Natural killer cell treated with Interleukin-12 subunit alpha and Interleukin-12 subunit beta and Interleukin-15 and Interleukin-18, amount 100 ng/mL, for 72 hours (primary cell): ENCODE measurements around the gene TBX4. TPM values are rescaled to one million over a fixed set of nuclear protein-coding genes. Genes with fewer than 3 reads are reported as not detected.
"Not testable (repeated sequence)": the region's sequence is repeated elsewhere in the genome, so short reads cannot be mapped to it uniquely, and the experiment has no call there.

Experiments
- ATAC-seq, 2 donors: fragments of 150-1000 bp; cut with Tn5 transposase in 1 of 2; sonication (Bioruptor Pico), chemical (Tn5 transposase) in 1 of 2; 2 replicates each; pipeline ENCODE4 v1.10.0; 2021
- DNase-seq: peaks from one replicate; pipeline ENCODE4 v3.0.0; 2022; ENCODE audit warnings: low spot score
- H3K27ac Mint-ChIP-seq, 2 donors: 1 replicate in 1 of 2; 2 replicates in 1 of 2; pipeline ENCODE4 v1.8.0; 2022; ENCODE audit warnings: mixed read lengths in 2 of 2, mild to moderate bottlenecking in 1 of 2, moderate library complexity in 1 of 2
- H3K27me3 Mint-ChIP-seq, 2 donors: 1 replicate in 1 of 2; 2 replicates in 1 of 2; pipeline ENCODE4 v1.8.0; 2022; ENCODE audit warnings: mixed read lengths in 2 of 2
- H3K36me3 Mint-ChIP-seq: one replicate; pipeline ENCODE4 v1.8.0; 2022; ENCODE audit warnings: mixed read lengths
- H3K4me1 Mint-ChIP-seq, 2 donors: 1 replicate in 1 of 2; 2 replicates in 1 of 2; pipeline ENCODE4 v1.8.0; 2022; ENCODE audit warnings: low read depth in 2 of 2, mixed read lengths in 2 of 2, mild to moderate bottlenecking in 1 of 2
- H3K4me3 Mint-ChIP-seq: one replicate; pipeline ENCODE4 v1.8.0; 2022; ENCODE audit warnings: mixed read lengths
- H3K9me3 Mint-ChIP-seq: 2 replicates; pipeline ENCODE4 v1.8.0; 2022; ENCODE audit warnings: mixed read lengths
- total RNA-seq, 2 donors: library from RNA; stranded (reverse); gene quantifications; one replicate each; pipeline ENCODE4 v1.2.3, GENCODE V29; 2022

Gene TBX4
- total RNA-seq, 2 donors from 2014 or later: not detected

GRCh38 chr17:61514491-61514890 is 62.3 kb downstream of the TBX4 start:
- H3K9me3 Mint-ChIP-seq: no peaks in the 10 kb centered on the region
- H3K27ac Mint-ChIP-seq: no peak overlapping the region
- H3K4me3 Mint-ChIP-seq: no peak overlapping the region
- no peak for DNase-seq
- H3K27me3 Mint-ChIP-seq: peaks cover 19 to 20% of the 10 kb centered on the region in 2 donors
- no peak for ATAC-seq
- H3K4me1 Mint-ChIP-seq: no peaks in the 10 kb centered on the region
- no peaks in the 10 kb centered on the region for H3K36me3 Mint-ChIP-seq

DNA sequence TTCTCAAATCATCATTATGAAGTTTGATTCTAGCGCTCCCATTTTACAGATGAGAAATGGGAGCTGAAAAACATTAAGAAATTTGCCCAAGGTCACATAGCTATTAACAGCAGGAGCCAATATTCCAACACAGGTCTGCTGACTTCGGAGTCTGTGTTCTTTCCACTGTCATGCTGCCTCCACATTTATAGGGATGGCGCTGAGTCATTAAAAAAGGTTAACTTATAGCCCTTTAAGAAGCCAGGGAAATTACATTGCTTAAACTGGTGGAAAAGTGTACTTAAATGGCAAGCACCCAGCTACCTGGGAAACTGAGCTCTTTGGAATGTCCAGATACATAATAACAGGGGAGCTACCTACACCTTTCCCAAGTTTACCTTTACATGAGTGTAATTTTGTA is 65.0 kb downstream of the TBX4 start:
- no peak for DNase-seq
- ATAC-seq: no peak
- Mint-ChIP-seq H3K9me3 (no peaks in the 10 kb centered on the region), H3K27ac (no peak overlapping the region), H3K36me3 (no peaks in the 10 kb centered on the region), H3K4me3 (no peak overlapping the region), H3K27me3 (peaks cover 30 to 31% of the 10 kb centered on the region in 2 donors), H3K4me1 (no peaks in the 10 kb centered on the region)

DNA sequence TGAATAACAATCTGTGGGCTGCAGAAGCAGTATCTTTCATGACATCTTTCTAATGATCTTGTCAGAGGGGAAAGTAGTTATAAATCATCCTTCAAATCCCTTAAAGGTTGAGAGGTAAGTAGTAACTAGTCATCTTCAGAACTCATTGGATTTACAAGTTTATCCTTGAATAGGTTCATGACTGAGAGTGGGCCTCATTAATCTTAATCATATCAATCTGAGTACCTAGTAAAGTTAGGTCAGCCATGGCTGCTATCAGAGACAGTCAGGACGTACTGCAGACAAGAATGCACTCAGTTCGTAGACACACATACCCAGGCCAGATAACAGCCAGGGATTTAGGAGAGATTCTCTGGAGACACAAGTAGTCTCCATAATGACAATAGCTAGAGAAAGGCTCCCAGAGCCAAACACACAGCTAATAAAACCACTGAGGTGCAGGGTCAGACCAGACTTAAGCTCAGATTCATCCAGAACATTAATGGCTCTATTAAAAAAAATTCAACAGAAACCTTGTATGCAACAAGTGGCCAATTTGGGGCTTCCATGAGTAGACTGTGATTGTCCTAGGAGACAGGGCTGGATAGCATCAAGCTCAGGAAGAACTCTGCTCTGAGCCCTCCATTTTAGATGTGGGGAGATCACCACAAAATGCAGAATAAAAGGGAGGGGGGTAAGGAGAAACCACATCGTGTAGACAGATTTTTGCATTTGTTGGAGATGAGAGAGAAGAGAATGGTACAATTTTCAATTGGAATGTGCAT is 65.8 kb downstream of the TBX4 start:
- Mint-ChIP-seq H3K9me3 (no peaks in the 10 kb centered on the region), H3K4me1 (no peaks in the 10 kb centered on the region), H3K36me3 (no peaks in the 10 kb centered on the region), H3K4me3 (no peak overlapping the region), H3K27me3 (peaks cover 27 to 38% of the 10 kb centered on the region in 2 donors), H3K27ac (no peak overlapping the region)
- ATAC-seq: no peak
- DNase-seq: no peak

DNA sequence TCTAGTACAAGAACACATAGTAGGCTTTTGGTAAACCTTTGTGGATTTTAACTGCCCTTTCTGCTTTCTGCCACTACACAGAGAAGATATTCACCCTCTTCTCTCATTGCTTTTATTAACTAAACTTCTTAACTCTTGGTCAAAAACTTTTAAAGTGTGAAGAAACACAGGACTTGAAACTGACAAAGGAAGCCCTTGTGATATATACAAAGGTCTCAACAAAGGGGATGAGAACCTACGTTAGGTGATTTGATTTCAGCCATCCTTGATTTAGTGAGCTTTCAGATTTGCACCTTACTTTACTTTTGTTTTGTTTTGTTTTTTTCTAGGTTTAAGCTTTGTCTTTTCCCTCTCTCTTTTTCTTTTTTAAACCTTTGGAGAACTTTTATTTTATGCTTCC is 66.9 kb downstream of the TBX4 start:
- no peaks in the 10 kb centered on the region for H3K9me3 Mint-ChIP-seq
- no peak overlapping the region for H3K4me3 Mint-ChIP-seq
- peaks cover 28 to 44% of the 10 kb centered on the region in 2 donors for H3K27me3 Mint-ChIP-seq
- no peak overlapping the region for H3K27ac Mint-ChIP-seq
- DNase-seq (no peak), ATAC-seq (no peak)
- H3K4me1 Mint-ChIP-seq: no peaks in the 10 kb centered on the region
- no peaks in the 10 kb centered on the region for H3K36me3 Mint-ChIP-seq

GRCh38 chr17:61519754-61520440 is 67.7 kb downstream of the TBX4 start:
- Mint-ChIP-seq H3K9me3 (no peaks in the 10 kb centered on the region), H3K4me3 (no peak overlapping the region), H3K27ac (no peak overlapping the region), H3K36me3 (no peaks in the 10 kb centered on the region), H3K27me3 (peaks cover 31 to 51% of the 10 kb centered on the region in 2 donors), H3K4me1 (no peaks in the 10 kb centered on the region)
- no peak for ATAC-seq
- DNase-seq: no peak

GRCh38 chr17:61520897-61521296 is 68.7 kb downstream of the TBX4 start:
- Mint-ChIP-seq H3K9me3 (no peaks in the 10 kb centered on the region), H3K27ac (no peak overlapping the region), H3K4me1 (no peaks in the 10 kb centered on the region), H3K27me3 (peaks cover 30 to 56% of the 10 kb centered on the region in 2 donors), H3K4me3 (no peak overlapping the region), H3K36me3 (no peaks in the 10 kb centered on the region)
- no peak for ATAC-seq
- no peak for DNase-seq

DNA sequence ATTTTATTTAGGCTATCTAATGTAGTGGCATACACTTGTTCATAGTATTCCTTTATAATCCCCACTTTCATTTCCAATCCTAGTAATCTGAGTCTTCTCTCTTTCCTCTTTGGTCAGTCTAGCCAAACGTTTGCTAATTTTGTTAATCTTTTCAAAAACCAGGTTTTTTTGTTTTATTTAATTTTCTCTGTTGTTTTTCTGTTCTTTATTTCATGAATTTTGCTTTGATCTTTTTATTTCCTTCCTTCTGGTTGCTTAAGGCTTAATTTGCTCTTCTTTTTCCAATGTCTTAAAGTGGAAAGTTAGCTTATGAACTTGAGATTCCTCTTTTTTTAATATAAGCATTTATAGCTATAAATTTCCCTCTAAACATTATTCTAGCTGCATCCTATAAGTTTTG is 69.9 kb downstream of the TBX4 start:
- no peaks in the 10 kb centered on the region for H3K4me1 Mint-ChIP-seq
- H3K27me3 Mint-ChIP-seq: peaks cover 29 to 59% of the 10 kb centered on the region in 2 donors
- DNase-seq (no peak), ATAC-seq (no peak)
- H3K4me3 Mint-ChIP-seq: no peak overlapping the region
- H3K27ac Mint-ChIP-seq: no peak overlapping the region
- H3K9me3 Mint-ChIP-seq: no peaks in the 10 kb centered on the region
- no peaks in the 10 kb centered on the region for H3K36me3 Mint-ChIP-seq

- Mint-ChIP-seq H3K27ac (no peak overlapping the region), H3K4me3 (no peak overlapping the region), H3K4me1 (no peaks in the 10 kb centered on the region), H3K36me3 (no peaks in the 10 kb centered on the region), H3K9me3 (no peaks in the 10 kb centered on the region), H3K27me3 (peaks cover 27 to 62% of the 10 kb centered on the region in 2 donors)
- no peak for ATAC-seq
- no peak for DNase-seq
Measured at GRCh38 chr17:61524319-61524718, 72.1 kb downstream of the TBX4 start.

DNA sequence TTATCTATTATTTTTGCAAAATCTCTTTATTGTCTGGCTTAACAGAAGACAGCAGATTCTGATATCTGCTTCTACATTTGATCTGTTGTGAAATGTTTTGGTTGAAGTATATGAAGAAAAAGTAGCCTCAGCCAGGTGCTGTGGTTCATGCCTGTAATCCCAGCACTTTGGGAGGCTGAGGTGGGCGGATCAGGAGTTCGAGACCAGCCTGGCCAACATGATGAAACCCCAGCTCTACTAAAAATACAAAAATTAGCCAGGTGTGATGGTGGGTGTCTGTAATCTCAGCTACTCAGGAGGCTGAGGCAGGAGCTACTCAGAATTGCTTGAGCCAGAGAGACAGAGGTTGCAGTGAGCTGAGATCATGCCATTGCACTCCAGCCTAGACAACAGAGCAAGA is 75.2 kb downstream of the TBX4 start:
- H3K27me3 Mint-ChIP-seq: peaks cover 20 to 47% of the 10 kb centered on the region in 2 donors
- not testable (repeated sequence) for H3K4me1 Mint-ChIP-seq, ATAC-seq, H3K9me3 Mint-ChIP-seq, DNase-seq, H3K36me3 Mint-ChIP-seq, H3K4me3 Mint-ChIP-seq, H3K27ac Mint-ChIP-seq

DNA sequence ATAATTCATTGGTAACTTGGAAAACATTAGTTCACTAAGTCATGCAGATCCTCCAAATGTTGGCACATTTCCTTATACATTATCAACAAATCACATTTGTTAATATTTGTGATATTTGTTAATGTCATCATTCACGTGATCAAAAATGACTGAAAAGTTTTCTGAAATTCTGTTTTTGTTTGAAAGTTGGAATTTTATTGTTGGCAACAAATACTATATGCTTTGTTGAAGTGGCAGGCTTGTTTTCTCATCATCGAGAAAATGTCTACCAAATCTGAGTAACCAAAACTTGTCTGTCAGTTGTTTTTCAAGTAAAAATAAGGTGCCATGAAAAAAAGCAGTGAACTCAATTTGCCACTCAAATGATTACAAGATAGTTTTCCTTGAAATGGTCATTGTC is 75.9 kb downstream of the TBX4 start:
- ATAC-seq (no peak), DNase-seq (no peak)
- H3K9me3 Mint-ChIP-seq: no peaks in the 10 kb centered on the region
- H3K4me1 Mint-ChIP-seq: no peaks in the 10 kb centered on the region
- H3K36me3 Mint-ChIP-seq: no peaks in the 10 kb centered on the region
- H3K27ac Mint-ChIP-seq: no peak overlapping the region
- peaks cover 20 to 41% of the 10 kb centered on the region in 2 donors for H3K27me3 Mint-ChIP-seq
- no peak overlapping the region for H3K4me3 Mint-ChIP-seq

DNA sequence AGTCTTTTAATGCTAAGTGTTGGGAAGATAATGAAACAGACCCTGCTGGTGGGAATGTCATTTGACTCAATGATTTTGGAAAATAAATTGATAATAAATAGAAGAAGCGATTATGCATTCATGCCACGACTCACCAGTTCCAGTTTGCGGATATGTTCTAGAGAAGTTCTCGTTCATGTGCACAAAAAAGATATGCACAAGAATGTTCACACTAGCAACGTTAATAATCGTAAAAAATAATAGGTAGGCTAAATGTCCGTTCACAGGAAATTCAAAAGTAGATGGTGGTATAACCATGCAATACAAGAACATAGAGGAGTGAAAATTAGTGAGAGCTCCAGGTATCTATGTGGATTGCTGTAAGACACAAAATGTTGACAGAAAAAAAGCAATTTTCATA is 79.0 kb downstream of the TBX4 start:
- Mint-ChIP-seq H3K4me3 (no peak overlapping the region), H3K36me3 (no peaks in the 10 kb centered on the region), H3K27me3 (peaks cover 12 to 20% of the 10 kb centered on the region in 2 donors), H3K27ac (no peak overlapping the region), H3K4me1 (no peaks in the 10 kb centered on the region), H3K9me3 (no peaks in the 10 kb centered on the region)
- ATAC-seq: no peak
- DNase-seq: no peak

DNA sequence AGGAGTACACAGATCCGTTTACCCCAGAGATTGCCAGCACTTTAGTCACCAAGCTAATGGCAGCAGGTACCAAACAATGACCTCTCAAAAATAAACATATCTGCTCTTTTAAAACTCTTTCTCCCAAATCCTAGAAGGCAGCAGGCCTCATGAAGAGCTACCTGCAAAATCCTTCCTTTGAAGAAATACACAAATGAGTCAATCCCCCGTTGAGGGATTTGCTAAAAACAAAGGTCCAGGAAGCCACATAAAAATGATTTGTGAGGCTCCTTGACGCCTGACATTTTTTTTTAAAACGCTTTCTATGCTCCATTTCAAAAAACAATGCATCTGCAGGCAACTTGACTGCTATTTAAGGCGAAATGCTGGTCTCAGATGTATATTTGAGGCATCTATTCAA is 80.6 kb downstream of the TBX4 start:
- H3K9me3 Mint-ChIP-seq: no peaks in the 10 kb centered on the region
- H3K4me1 Mint-ChIP-seq: no peaks in the 10 kb centered on the region
- no peak overlapping the region for H3K4me3 Mint-ChIP-seq
- no peaks in the 10 kb centered on the region for H3K36me3 Mint-ChIP-seq
- DNase-seq: no peak
- H3K27ac Mint-ChIP-seq: no peak overlapping the region
- peaks cover 10 to 13% of the 10 kb centered on the region in 2 donors for H3K27me3 Mint-ChIP-seq
- ATAC-seq: no peak

DNA sequence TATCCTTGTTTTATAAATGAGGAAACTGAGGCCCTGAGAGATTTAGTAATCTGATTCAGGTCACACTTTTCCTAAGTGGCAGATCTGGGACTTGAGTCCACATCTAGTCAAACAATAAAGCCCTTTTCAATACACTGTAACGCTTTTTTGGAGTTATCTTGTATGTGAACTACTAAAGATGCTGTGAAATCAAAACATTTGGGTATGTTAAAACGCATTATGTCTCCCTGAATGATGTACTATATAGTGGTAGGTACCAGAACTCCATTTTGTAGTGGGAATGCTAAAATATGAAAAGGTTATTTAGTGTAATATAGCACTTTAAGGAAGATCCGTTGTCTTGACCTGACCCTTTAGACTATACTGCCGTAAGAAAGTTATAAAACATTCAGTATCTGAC is 81.6 kb downstream of the TBX4 start:
- Mint-ChIP-seq H3K27ac (no peak overlapping the region), H3K4me3 (no peak overlapping the region), H3K27me3 (peaks cover 10 to 13% of the 10 kb centered on the region in 2 donors), H3K9me3 (no peaks in the 10 kb centered on the region), H3K4me1 (no peaks in the 10 kb centered on the region), H3K36me3 (no peaks in the 10 kb centered on the region)
- DNase-seq: no peak
- no peak for ATAC-seq

- no peak overlapping the region for H3K4me3 Mint-ChIP-seq
- peaks cover 6 to 10% of the 10 kb centered on the region in 2 donors for H3K27me3 Mint-ChIP-seq
- no peak for ATAC-seq
- H3K36me3 Mint-ChIP-seq: no peaks in the 10 kb centered on the region
- no peak overlapping the region for H3K27ac Mint-ChIP-seq
- no peaks in the 10 kb centered on the region for H3K9me3 Mint-ChIP-seq
- H3K4me1 Mint-ChIP-seq: no peaks in the 10 kb centered on the region
- no peak for DNase-seq
Measured at GRCh38 chr17:61534414-61534813, 82.2 kb downstream of the TBX4 start.
